GM18502 (cell line): Measurements from ENCODE around the gene DIO3.

Experiments used
- ATAC-seq: cut with Tn5 transposase; IDR thresholded peaks from one replicate; pipeline ENCODE4 v1.9.1; 2021; ENCODE audit warnings: mild to moderate bottlenecking; ENCODE audit not compliant: unreplicated experiment, poor library complexity

Gene DIO3

DNA sequence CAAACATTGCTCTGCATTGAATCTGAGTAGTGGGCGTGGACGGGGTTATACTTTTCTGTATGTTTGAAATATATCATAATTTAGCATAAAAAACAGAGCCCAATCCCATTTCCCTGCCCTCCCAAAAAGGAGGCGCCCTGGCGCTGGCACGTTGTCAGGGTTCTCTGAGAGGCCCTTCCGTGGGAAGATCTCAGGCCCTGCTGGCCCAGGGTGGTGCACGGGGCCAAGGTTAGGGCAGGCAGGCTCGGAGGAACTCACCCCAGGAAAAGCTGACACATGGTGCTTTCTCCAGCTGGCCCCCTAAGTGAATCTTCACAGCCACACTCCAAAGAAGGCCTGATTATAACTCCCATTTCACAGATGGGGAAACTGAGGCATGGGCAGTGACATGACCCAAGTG is 17.2 kb downstream of the DIO3 start:
- ATAC-seq, result no peak

DNA sequence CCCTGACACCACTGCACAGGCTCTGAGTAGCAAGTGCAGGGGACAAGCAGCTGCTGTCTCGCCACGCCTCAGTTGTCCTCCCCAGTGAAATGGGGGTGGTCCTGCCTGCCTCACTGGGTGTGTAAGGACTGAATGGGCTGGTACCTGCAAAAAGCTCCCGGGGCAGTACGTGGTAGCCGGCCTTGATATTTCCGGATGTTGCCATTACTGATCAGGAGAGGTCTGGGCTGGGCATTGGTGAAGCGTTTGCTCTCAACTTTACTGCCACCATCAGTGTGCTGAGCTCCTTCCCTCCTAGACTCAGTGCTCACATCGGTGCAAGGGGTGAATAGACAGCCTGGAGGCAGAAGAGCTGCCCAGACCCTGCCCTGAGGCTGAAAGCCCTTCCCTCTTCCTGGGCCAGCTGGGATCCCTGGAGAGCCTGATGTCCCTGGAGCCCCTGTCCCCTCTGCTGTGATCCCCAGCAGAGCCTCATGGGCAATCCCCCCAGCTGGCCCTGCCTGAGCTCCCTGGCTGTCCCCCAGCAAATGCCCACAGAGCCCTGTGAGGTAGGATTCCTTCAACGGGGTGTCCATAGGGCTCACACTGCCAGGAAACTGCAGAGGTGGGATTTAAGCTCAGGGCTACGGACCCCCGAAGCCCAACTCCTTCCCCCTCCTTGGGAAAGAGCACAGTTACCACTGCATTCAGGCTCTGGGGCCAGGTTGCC is 18.2 kb downstream of the DIO3 start:
- ATAC-seq, result no peak

DNA sequence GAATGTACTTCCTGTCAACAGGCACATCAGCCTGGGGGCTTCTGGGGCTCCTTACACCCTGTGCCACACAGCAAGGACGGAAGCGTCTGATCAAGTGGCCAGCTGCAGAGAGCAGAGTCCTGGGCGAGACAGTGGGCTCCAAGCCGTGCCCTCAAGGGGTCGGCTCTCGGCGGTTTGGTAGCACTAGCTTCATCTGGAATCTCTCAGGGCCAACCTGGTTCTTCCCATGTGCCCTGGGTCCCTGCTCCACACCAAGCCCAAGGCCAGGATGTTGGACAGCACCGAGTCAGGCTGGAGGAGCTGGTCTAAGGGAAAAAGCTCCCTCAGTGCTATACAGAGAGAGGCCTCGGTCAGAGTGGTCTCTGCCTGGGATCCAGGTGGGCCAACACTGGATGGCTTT is 20.5 kb downstream of the DIO3 start:
- ATAC-seq, result no peak

DNA sequence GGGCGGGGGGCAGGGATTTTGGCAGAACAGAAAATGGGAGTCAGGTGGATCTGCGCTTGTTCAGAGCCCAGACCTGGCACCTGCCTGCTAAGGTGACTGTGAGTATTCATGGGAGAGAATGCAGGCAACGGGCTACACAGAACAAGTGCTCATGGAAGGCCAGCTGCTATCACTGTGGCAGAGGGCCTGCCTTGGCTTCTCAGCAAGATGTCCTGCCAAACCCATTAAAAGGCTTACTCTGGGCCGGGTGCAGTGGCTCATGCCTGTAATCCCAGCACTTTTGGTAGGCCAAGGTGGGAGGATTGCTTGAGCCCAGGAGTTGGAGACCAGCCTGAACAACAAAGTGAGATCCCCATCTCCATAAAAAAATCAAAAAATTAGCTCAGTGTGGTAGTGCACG is 21.0 kb downstream of the DIO3 start:
- no peak for ATAC-seq

DNA sequence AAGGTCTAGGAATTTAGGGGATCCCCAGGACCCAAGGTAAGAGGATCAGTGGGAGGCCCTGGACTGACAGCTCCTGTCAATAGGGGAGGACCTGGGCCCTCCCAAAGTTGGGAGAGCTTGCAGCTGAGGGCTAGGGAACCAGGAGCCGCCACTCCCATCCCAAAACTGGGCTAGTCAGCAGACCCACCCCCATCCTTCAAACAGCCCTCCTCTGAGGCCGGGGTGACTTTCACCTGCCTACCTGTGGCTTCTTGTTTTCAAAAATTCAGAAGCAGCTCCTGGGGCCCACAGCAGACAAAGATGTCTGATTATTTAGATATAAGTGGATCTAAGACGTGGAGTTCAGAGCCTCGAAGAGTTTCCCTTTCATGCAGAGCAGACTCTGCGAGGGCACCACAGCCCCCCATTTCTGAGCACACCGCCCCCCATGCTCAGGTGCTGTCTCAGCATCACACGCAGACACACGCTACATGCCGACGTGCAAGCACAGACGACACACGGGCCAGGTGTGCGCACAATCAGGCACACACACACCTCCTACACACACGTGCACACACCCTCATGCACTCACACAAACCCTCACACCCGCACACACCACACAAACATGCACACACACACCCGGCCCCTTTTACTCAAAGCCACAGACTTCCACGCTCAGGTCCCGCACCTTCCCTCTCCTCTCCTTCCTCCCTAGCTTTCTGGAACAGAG is 21.9 kb downstream of the DIO3 start:
- no peak for ATAC-seq

DNA sequence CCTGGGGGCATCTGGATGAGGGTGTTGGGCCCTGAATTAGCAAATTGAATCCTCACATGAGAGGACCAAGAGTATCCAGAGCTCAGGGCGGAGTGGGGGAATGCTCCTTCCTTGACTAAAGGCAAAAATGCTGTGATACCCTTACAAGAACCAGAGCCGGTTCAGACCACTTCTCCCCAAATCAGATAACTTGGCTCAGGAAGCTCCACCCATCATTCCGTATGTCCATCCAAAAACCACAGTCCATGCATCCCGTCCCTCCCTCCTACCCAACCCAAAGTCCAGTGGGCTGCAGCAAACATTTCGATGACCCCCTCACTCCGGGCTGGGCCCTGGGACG is 22.4 kb downstream of the DIO3 start:
- no peak for ATAC-seq

DNA sequence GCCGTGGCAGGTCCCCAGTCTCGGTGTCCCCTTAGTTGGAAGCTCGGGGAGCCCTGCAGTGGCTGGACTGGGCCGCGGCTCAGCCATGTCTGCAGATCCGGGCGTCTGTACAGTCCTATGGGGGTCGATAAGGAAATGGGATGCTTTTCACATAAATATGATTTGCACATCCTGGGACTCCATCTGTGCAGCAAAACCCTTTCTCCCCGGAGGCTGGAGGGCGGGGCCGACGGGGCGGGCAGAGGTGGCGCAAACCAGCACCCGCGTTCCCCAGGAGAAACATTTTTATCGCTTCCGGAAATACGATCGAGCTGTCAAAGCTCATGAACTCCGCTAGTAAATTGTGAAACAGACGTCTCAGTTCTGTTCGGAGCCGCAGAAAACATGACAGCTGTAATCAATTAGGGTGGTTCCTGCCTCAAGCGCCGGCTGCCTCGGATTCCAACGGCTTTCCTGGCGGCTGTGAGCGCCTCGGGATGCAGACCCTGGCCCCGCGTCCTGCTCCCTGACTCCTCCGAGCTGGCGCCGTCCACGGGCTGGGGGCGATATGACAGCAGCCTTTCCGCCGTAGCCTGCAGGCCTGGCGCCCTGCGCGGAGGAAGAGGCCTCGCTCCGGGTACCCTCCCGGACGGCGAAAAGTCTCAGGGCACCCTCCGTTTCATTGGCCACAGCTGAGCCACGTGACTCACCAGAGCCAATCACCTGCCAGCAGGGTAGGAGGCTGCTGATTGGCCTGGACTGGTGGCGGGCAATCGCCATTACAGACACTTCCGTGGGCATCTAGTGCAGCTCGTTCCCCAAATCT is 23.0 kb downstream of the DIO3 start:
- no peak for ATAC-seq

DNA sequence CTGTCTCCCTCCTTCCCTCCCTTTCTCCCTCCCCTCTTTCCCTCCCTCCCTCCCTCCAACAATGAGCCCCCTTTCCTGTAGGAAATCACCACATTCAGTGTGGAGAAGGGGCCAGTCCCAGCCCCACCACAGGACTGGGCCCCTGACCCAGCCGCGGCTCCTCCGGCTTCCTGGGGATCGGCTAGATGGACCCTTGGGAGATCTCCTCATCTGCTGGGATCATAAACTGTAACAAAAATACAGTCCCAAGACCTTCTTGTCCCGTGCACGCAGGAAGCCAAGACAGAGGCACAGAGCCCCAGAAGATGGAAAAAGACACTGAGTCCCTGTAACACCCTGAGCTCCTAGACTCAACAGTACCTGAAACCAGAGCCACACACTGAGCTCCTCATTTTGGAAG is 23.9 kb downstream of the DIO3 start:
- ATAC-seq, result no peak

DNA sequence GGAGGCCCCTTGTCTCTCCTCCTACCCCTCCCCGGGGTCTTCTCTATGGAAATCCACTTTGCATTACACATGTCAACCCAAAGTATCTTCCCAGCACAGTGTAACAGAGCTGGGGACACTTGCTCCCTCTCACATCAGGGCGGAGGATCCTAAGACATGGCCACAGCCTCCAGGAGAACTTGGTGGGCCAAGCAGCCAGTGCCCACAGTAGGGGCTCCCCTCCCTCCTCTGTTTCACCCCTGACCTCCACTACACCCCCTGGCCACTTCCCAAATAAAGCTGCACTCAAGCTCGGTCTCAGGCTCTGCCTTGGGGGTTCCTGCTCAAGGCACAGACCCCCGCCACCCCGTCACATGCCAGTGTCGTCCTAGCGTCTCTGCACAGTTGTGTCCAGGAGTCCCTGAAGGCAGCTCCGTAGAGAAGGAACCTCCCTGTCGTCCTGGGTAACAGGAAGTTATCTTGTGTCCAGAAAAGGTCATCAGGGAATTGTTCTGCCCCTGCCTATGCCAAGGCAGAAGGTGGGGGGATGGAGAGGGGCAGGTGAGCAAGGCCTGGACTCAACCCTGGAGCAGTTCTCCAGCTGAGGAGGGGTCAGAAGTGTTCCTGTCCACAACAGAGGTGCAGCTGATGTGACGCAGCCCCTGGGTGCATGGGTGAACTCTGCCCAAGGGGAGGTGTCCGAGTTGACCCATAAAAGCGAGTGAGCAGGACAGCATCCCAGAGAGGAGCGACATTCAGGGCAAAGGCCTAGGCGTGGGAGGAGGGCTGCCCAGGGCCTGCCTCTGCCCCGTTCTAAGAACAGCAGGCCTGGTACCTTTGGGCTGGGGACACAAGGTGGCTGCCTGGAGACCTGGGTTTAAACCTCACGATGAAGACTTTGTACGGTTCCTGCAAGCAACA is 25.5 kb downstream of the DIO3 start:
- ATAC-seq, result no peak

DNA sequence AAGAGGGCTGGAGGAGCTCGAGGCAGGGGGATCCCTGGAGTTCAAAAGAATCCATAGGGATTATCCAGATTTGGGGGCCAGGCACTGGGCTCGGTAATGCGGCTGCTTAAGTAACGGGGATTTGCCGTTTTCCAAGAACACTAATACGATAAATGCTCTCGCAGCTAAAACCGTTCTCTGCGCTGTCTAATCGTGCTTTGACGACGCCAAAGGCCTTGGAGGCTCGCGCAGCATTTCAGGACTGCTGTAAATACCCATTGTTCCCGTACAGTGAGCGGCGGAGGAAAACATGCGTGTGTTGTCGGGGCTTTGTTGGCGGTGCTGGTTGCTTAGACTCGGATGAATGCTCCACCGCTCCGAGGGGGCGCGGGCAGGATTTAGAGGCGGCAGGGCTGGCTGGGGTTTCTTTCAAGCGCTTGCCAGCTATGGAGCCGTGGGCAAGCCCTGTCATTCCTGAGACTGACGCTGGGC is 26.2 kb downstream of the DIO3 start:
- ATAC-seq, result no peak

DNA sequence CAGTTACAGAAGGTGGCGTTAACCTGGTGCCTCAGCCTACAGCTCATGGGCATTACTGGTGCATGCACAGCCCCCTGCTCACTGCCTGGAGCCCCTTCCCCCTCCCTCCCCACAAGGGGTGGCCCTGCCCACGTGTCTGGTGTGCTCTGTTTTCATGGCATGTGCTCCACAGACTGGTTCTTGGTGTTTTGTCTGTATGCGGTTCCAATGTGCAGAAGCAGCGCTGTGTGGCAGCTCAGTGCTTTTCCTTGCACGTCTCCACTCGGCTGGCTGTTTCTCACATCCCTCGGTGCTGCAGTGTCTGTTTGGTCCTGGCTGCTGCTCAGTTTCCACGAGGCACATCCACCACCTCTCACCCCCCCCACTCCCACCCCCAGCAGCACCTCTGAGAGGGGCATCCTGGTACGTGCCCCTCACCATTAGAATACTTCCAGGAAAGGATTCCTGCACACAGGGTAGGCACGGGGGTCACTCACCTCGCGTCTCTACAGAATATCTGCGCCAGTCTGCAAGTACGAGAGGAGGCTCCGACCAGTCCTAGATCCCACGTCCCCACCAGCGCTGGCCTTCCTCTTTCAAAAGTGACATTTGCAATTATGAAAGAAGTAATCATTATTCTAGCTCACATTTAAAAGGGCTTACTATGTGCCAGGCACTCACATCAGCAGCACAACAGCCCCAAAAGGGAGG is 27.1 kb downstream of the DIO3 start:
- no peak for ATAC-seq

DNA sequence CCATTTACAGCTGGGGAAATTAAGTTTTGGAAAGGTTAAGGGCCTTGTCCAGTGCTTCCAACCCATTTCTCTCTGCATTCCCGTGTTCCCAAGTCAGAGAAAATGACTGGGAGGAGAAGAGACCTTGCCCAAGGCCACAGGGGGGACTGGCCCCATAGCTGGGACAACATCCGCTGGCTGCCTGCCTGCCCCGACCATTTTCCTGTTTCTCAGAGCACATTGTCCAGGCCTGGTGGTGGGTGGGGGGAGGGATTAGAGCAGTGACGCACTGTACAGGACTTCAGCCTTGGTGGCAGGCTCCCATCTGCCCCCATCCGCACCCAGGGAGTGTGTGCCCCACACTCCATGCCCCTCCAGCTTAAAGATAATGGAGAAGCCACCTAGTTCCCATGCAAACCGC is 27.7 kb downstream of the DIO3 start:
- ATAC-seq, result no peak

DNA sequence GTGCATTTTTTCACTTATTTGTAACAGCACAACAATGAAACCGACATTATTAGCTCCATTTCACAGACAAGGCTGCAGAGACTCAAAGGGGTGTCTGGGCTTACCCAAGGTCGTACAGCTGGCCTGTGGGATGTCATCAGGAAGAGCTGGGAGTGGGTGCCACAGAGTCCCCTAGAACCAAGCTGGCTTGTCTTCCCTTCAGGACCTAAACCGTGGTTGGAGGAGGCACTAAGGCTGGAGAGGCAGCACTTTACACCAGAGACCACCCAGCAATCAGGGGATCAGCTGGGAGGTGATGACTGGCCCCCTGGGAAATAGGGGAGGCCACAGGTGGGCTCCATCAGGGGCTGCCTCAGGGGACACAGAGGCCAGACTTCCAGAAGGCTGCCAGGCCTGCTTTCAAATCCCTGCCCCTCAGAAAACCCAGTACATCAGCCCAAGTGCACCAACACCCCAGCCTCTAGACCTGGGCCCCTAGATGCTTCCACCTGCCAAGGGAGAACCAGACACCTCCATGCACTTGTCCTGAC is 28.3 kb downstream of the DIO3 start:
- no peak for ATAC-seq

DNA sequence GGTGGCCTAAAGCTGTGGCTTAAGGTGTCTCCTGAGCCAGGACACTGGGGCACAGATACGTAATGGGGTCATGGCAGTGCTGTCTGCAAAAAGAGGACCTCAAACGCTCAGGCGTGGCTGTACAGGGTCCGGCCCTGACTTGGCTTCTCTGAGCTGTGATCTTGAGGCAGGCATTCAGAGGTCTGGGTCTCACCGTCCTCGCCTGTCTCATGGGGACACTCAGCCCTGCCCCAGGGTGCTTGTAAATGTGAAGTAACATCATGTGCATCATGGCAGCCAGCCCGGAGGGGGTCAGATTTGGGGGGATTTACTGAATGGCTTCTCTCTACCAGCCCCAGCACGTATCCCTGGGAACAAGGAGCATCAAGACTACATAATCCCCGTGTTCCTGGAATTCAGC is 28.8 kb downstream of the DIO3 start:
- no peak for ATAC-seq

DNA sequence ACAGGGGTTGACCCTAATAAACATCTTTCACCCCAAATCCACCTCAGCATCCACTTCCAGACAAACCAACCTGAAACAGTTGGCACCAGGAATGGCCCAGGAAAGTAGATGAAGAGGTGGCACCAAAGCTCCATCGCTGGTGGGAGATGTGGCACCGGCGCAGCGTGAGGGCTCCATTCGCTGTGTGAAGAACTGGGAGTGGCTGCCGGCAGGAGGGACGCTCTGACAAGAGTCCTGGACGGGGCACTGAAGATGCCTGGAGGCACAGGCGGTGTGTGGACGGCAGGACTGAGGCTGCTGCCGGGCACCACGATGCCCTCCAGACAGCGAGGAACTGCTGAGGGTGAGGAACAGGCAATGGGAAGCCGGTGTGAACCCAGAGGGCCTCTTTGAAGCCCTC is 29.3 kb downstream of the DIO3 start:
- ATAC-seq, result no peak

DNA sequence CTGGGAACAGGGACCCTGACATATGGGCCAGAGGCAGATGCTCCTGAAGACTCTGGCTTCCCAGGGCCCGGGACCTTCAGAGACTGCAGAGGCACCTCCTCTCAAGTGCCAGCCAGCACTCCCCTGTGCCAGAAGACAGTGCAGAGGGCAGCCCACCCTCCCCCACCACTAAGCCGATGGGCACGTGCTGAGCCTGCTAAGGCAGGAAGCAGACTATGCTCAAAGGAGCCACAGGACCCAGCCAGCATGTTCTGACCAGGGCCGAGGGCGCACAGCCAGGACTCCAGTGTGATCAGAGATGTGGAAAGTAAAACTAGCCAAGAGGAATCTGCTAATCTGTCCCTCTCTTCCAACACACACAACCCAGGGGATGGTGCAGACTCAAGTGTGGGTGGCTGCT is 29.8 kb downstream of the DIO3 start:
- ATAC-seq, result no peak

DNA sequence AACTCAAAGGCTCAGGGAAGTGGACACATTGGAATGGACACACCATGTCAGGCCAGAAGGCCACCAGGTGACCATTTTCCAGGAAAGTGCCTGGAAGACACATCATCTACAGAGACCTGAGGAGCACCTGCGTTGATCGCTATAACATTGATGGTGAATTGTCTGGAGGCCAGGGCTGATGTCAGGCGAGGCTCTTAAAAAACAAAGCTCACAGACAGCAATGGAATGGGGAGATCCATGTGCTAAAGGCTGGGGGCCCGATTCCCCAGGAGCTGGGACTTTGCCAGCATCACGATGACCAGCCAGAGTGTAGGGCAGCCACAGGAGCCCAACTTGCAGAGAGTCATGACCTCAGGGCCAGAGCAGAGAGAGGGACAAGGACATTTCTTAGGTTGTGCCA is 30.3 kb downstream of the DIO3 start:
- ATAC-seq, result no peak

DNA sequence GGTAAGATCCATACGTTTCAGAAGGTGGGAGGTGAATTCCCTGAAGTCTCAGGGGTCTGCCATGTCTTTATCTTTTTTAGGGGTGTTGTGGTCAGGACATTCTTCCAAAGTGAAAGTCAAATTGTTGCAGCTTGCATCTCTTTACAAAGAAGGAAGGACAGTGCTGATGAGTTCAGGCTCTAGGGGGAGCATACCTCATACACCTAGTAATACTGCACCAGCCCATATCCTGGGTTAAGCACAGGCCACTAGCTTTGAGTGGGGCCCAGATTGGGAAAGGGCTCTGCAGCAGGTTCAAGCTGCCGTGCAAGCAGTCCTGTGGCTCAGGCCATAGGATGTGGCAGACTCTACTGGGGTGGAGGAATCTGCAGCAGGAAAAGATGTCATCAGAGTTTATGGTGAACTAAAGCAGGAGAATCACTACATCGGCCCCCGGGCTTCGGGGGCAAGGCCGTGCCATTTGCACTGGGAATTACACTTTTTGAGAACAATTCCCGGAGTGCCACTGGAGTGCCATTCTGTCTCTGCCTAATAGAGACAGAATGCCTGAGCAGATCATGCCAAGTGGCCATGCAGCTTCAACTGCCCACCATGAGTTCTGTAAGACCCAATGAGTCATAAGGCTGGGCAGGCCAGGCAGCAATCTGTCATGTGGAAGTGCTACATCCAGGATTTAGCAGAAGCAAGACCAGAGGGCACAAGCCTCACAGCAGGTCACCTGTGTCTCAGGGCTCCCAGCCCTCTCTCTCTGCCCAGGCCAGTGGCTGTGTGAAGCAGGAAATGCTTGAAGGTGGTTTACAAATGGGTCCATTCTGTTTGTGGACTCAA is 32.3 kb downstream of the DIO3 start:
- no peak for ATAC-seq
